Pancreas (tissue), 10 donors: ENCODE results near the gene WWOX. TPM values are rescaled to one million over a fixed set of nuclear protein-coding genes. Genes with fewer than 3 reads are reported as not detected.

Experiments
- ATAC-seq, 4 donors: fragments of 200-7000 bp; cut with Tn5 transposase; one replicate each; pipeline versions ENCODE4 v1.8.0 to v1.9.1; 2020; ENCODE audit warnings: mild to moderate bottlenecking in 4 of 4, moderate library complexity in 4 of 4
- DNase-seq, 6 donors: peaks; one replicate each; pipeline ENCODE4 v3.0.0-alpha.2; 2020
- FAIRE-seq: peaks from 2 replicates; lab custom pipeline; 2012; peaks lifted over from hg19 to GRCh38; lab: Jason Lieb, UNC
- H3K27ac ChIP-seq, 4 donors: fragments of 200-600 bp; sonication (generic); 1 replicate in 3 of 4; 2 replicates in 1 of 4; pipeline versions ENCODE4 v1.5.0 to v1.8.0; 2020
- H3K27me3 ChIP-seq, 4 donors: fragments of 200-600 bp; one replicate each; pipeline ENCODE4 v1.8.0; 2021
- H3K36me3 ChIP-seq, 3 donors: fragments of 200-600 bp; sonication (generic) in 1 of 3; one replicate each; pipeline versions ENCODE4 v1.5.0 to v1.8.0; 2020 to 2021
- H3K4me1 ChIP-seq, 3 donors: fragments of 200-600 bp; one replicate each; pipeline ENCODE4 v1.8.0; 2021
- H3K4me3 ChIP-seq, 4 donors: fragments of 200-600 bp; sonication (generic) in 2 of 4; one replicate each; pipeline versions ENCODE4 v1.5.0 to v1.8.0; 2020 to 2021
- H3K9me3 ChIP-seq, 4 donors: fragments of 200-600 bp; one replicate each; pipeline ENCODE4 v1.8.0; 2021
- WGBS, 2 donors: extraction: QIAGEN DNeasy Blood & Tissue Kit; methylation state at CpG; one replicate each; pipeline ENCODE4 v1.1.7; 2013; 5-methylcytosine and 5-hydroxymethylcytosine counted together
- intact Hi-C, 3 donors: fragments of 100-400 bp; cut with DNase I; formaldehyde crosslinking; loops; one replicate each; pipeline versions ENCODE4 v1.11.1 to v1.14.2; 2022
- polyA plus RNA-seq, 2 donors: library from polyadenylated mRNA; stranded (reverse); fragments of 200-250 nt; gene quantifications; one replicate each; pipeline ENCODE4 v1.2.3, GENCODE V29; 2013
- total RNA-seq, 6 donors: library from RNA; stranded (reverse); fragmentation: NEBNext Ultra II Directional in 4 of 6; extraction: Animal tissue kit (Norgen Biotek cat#: 25700) in 4 of 6; gene quantifications; one replicate each; pipeline versions ENCODE4 v1.2.1 to v1.2.4, GENCODE V29; 2021 to 2023
- TF ChIP-seq, protein P1 (sequence below), 4 donors: fragments of 200-600 bp; sonication (generic) in 3 of 4; IDR thresholded peaks; one replicate each; pipeline versions ENCODE4 v1.5.0 to v1.8.0; 2021; ENCODE audit warnings: antibody characterized with exemption in 4 of 4
- donor health status: healthy with polysubstance abuse.
- donor health status: DM: no; HTN: no; CAD: no; lungs with moderate emphysema.
- donor health status: DM: no; HTN: no; CAD: no.
- donor health status: control.
- donor health status: control.
- donor health status: Bipolar disorder and iron deficiency.
- donor health status: DM: yes; HTN: yes; CAD: no.
- donor health status: DM: no; HTN: no; CAD: no.
- donor health status: DM: no; HTN: no; CAD: no.
- donor health status: DM: yes; HTN: yes; CAD: no.

The WWOX gene
- total and polyA plus RNA-seq, 8 donors = 6.8 to 14.4 (median 10.8) TPM

DNA sequence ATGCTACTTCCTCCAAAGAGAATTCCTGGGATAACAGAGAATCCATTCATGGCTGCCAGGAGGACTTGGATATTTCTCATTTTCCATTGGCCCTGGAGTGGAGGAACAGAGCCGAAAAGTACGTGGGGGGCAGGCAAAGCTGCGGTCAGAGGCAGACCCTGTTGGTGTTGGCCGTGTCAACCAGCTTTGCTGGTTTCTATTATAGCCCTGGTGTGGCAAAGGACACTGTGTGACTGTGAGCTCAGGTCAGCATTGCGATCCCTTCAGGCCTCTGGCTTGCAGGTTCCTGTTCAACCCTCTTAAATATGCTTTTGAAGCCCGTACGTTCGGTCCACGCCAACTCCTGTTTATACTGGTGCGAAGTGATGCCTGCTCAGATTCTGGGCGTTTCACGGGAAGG, 904.9 kb downstream of the WWOX start:
- no peak overlapping the region for H3K27ac ChIP-seq
- WGBS, 2 donors = 94 to 97% methylated on average over 12 of the region's 12 CpGs
- H3K9me3 ChIP-seq = no peaks in the 10 kb centered on the region
- no peak overlapping the region for H3K4me3 ChIP-seq
- no peaks in the 10 kb centered on the region for H3K4me1 ChIP-seq
- TF ChIP-seq, protein P1, sequence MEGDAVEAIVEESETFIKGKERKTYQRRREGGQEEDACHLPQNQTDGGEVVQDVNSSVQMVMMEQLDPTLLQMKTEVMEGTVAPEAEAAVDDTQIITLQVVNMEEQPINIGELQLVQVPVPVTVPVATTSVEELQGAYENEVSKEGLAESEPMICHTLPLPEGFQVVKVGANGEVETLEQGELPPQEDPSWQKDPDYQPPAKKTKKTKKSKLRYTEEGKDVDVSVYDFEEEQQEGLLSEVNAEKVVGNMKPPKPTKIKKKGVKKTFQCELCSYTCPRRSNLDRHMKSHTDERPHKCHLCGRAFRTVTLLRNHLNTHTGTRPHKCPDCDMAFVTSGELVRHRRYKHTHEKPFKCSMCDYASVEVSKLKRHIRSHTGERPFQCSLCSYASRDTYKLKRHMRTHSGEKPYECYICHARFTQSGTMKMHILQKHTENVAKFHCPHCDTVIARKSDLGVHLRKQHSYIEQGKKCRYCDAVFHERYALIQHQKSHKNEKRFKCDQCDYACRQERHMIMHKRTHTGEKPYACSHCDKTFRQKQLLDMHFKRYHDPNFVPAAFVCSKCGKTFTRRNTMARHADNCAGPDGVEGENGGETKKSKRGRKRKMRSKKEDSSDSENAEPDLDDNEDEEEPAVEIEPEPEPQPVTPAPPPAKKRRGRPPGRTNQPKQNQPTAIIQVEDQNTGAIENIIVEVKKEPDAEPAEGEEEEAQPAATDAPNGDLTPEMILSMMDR (IDR thresholded peaks at IDR 0.05) = no peak
- no peak for DNase-seq
- no peaks in the 10 kb centered on the region for H3K27me3 ChIP-seq
- no peak for ATAC-seq
- FAIRE-seq = no peak
- H3K36me3 ChIP-seq = no peaks in the 10 kb centered on the region
- intact Hi-C loops = no loop called here

DNA sequence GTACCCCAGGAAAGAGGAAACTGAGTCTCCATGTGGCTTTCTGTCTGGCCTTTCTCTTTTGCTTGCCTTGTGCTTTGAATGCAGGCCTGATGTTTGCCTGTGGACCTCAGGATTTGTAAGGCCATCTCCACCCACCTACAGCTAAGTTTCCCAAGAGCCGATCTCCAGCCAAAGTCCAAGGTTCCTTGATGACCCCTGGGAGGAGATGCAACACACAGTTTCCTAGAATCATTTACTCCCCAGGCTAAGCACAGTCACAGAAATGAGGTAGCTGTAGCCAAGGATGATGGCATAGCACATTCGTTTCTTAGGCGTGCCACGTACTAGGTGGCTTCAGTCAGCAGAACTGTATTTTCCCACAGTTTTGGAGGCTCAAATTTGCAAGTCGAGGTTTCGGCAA, 905.6 kb downstream of the WWOX start:
- ATAC-seq = no peak
- FAIRE-seq = no peak
- Histone ChIP-seq H3K36me3 (no peaks in the 10 kb centered on the region), H3K9me3 (no peaks in the 10 kb centered on the region), H3K4me3 (no peak overlapping the region), H3K4me1 (no peaks in the 10 kb centered on the region), H3K27ac (no peak overlapping the region), H3K27me3 (no peaks in the 10 kb centered on the region)
- 95% methylated on average over 6 of the region's 6 CpGs for WGBS, 2 donors
- DNase-seq = no peak
- intact Hi-C loops = no loop called here
- TF ChIP-seq, protein P1 (IDR thresholded peaks at IDR 0.05) = no peak

DNA sequence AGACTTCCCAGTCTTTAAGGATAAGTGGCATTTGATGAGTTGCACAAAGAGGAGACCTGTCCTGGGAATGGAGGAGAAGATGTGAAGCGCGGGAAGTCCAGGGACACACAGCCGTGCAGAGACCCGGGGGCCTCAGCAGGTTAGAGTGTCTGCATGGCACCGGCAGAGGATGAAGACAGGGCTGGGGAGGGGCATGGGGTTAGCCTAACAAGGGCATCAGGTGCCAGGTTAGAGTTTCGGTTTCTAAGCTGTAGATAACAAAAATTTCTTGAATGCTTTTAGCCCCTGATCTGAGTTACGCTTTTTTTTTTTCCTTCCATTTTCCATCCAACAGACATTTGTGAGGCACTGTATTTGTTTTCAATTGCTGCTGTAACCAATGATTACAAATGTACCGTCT, 906.8 kb downstream of the WWOX start:
- no peaks in the 10 kb centered on the region for H3K4me1 ChIP-seq
- no peak overlapping the region for H3K4me3 ChIP-seq
- FAIRE-seq (no peak), ATAC-seq (no peak), DNase-seq (no peak)
- no peak overlapping the region for H3K27ac ChIP-seq
- 94 to 96% methylated on average over 8 of the region's 8 CpGs for WGBS, 2 donors
- intact Hi-C loops = no loop called here
- TF ChIP-seq, protein P1 (IDR thresholded peaks at IDR 0.05) = no peak
- H3K9me3 ChIP-seq = no peaks in the 10 kb centered on the region
- H3K36me3 ChIP-seq = no peaks in the 10 kb centered on the region
- no peaks in the 10 kb centered on the region for H3K27me3 ChIP-seq

DNA sequence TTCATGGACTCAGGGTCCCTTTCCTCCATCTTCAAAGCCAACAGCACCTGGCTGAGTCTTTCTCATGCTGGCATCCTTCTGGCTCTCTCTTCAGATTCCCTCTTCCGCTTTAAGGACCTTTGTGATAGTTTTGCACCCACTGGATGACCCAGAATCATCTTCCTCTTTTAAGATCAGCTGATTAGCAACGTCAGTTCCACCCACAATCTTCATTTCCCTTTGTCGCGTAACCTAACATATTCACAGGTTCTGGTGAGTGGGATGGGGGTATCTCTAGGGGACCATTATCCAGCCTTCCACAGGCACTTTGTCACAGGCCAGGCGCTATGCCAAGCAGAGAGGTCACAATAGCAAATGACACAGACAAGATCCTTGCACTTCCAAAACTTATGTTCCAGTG, 907.3 kb downstream of the WWOX start:
- Histone ChIP-seq H3K27ac (no peak overlapping the region), H3K9me3 (no peaks in the 10 kb centered on the region), H3K4me1 (no peaks in the 10 kb centered on the region), H3K4me3 (no peak overlapping the region), H3K27me3 (no peaks in the 10 kb centered on the region), H3K36me3 (no peaks in the 10 kb centered on the region)
- intact Hi-C loops = no loop called here
- FAIRE-seq (no peak), ATAC-seq (no peak), DNase-seq (no peak)
- 48 to 60% methylated on average over 5 of the region's 5 CpGs for WGBS, 2 donors
- TF ChIP-seq, protein P1 (IDR thresholded peaks at IDR 0.05) = no peak

DNA sequence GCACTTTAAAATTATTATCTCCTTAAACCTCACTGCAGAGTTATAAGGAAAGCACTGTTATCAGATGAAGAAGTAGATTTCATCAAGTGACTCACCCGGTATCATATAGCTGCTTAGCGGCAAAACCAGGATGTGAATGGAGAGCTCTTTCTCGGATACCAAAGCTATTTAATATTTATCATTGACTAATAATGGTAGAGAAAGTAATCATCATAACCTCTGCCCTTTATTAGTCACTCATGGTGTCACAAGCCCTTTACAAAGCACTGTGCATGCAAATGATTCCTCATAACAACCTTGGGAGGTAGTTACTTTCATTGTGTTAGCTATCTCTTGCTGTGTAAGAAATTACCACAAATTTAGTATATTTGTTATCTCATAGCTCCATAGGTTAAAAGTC, 908.2 kb downstream of the WWOX start:
- H3K4me3 ChIP-seq = no peak overlapping the region
- DNase-seq (no peak), FAIRE-seq (no peak), ATAC-seq (no peak)
- intact Hi-C loops = no loop called here
- no peak overlapping the region for H3K27ac ChIP-seq
- 90 to 94% methylated on average over 3 of the region's 3 CpGs for WGBS, 2 donors
- H3K4me1 ChIP-seq = no peaks in the 10 kb centered on the region
- H3K9me3 ChIP-seq = no peaks in the 10 kb centered on the region
- H3K27me3 ChIP-seq = no peaks in the 10 kb centered on the region
- no peaks in the 10 kb centered on the region for H3K36me3 ChIP-seq
- TF ChIP-seq, protein P1 (IDR thresholded peaks at IDR 0.05) = no peak
